ENCODE measurements around the gene HMGA1. TPM values are rescaled to one million over a fixed set of nuclear protein-coding genes. Genes with fewer than 3 reads are reported as not detected.
"Not testable (repeated sequence)": the region's sequence is repeated elsewhere in the genome, so short reads cannot be mapped to it uniquely, and the experiment has no call there.

The HMGA1 gene
- total RNA-seq, 2 donors from 2014 or later = 87.5 to 90.3 TPM

DNA sequence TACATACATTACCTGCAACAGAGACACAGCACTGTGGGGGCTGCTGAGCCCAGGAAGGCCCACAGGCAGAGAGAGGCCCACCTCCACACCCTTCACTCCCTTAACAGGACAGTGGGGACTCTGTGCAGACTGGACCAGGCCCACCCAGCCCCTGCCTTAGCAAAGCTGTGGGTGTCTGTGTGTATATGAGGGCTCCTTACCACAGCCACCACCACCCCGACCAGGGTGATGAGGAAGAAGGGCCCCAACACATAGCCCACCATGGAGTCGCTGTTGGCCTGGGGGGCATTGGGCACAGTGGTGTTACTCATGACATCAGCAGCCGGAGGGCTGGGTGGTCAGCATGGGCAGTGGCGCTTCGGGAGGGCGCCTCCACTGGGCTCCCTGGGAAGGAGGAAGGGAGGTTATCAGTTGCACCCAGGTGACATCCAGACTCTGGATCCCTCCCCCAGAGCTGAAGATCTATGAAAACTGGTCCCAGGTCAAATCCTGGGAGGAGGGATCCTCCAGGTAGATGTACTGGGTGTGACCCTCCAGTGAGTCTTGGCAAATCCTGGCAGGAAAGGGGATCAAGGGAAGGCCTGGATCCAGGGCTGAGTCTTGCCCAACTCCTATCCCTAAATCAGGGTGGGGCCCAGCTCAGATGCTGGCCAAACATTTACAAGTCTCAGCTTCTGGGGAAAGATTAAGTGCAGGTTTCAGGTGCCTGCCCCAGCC is 11.0 kb downstream of the HMGA1 start:
- peaks cover 30% of the 10 kb centered on the region for H3K4me1 Mint-ChIP-seq
- no peak for ATAC-seq
- no peaks in the 10 kb centered on the region for H3K27me3 Mint-ChIP-seq
- peak overlapping the region; percentile 93 for H3K27ac Mint-ChIP-seq
- H3K9me3 ChIP-seq (ENCODE audit: control insufficient read depth, low read length, poor library complexity, severe bottlenecking) = no peaks in the 10 kb centered on the region
- peaks cover 4% of the 10 kb centered on the region for H3K36me3 Mint-ChIP-seq (ENCODE audit: low read depth)
- DNase-seq = no peak
- H3K4me3 Mint-ChIP-seq = peak overlapping the region; percentile 94

DNA sequence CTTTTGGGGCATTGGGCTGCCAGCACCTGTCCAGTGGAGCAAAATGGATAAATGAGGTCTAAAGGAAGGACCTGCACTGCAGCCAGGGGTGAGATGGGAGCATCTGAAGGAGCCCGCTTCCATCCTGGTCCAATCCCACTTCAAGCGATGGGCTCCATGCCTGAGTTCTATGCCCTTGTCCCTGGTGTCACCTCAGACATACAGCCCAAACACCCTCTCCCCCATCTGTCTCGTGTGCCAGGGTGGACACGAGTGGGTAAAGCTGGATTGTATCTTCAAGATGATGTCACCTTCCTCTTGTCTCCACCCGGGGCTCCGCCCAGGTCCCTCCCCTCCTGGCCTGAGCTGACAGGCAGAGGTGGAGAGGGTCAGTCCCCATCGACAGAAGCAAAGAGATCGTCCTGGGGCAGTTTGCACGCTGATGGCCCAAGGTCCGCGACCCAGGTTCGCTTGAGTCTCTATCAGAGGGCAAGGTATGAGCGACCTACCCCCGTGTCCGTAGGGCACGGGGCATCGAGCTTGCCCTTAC is 11.6 kb downstream of the HMGA1 start:
- Mint-ChIP-seq H3K27me3 (no peaks in the 10 kb centered on the region), H3K27ac (peak overlapping the region; percentile 93), H3K36me3 (ENCODE audit: low read depth) (peaks cover 4% of the 10 kb centered on the region), H3K4me3 (peak overlapping the region; percentile 94), H3K4me1 (peaks cover 29% of the 10 kb centered on the region)
- DNase-seq (peak in 2 of 3 donors; percentile 24 to 41), ATAC-seq (peak; percentile 5)
- H3K9me3 ChIP-seq (ENCODE audit: control insufficient read depth, low read length, poor library complexity, severe bottlenecking) = no peaks in the 10 kb centered on the region

DNA sequence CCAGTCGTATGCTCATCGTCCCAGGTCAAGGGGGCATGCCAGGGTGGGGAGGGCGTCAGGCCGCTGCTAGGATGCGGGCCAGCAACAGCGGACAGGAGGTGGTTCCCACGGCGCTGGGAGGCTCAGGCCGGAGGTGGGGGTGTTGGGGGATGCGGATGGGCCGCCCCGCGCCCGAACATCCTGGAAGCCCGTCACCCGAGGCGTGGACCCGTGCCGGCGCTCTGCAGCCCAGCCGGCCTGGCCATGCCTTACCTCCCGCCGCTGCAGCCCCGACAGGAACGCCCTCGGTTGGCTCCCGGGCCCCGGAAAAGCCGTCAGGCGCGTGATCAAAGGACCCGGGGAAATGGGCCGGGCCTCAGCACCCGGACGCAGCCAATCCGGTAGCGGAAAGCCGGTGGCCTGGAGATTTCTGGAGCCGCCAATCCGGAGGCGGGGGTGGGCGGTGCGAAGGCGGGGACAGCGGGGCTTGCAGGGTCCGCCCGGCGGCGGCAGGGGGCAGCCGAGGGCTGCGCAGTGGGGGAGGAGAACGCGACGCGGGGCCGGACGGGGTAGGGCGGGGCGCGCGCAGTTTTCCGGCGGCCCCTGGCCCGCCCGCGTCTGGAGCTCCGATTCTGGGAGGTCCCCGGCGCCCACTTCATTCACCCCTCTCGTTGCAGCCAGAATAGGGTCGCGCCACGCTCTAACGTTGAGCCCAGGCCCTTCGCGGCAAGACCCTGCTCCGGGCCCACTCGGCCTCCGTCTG is 12.2 kb downstream of the HMGA1 start, which contains the start of gene SMIM29:
TSS of gene SMIM29 (minus strand) at position 280 of the 742 bp plus-strand sequence. CDS start 1,215 bp downstream, outside the sequence.
- H3K9me3 ChIP-seq (ENCODE audit: control insufficient read depth, low read length, poor library complexity, severe bottlenecking) = no peaks in the 10 kb centered on the region
- Mint-ChIP-seq H3K4me1 (peaks cover 25% of the 10 kb centered on the region), H3K36me3 (ENCODE audit: low read depth) (peaks cover 4% of the 10 kb centered on the region), H3K4me3 (peak within 1 kb of the TSS; percentile 94), H3K27ac (peak within 1 kb of the TSS; percentile 93), H3K27me3 (no peaks in the 10 kb centered on the region)
- peak; percentile 98 for DNase-seq
- peak; percentile 93 for ATAC-seq

DNA sequence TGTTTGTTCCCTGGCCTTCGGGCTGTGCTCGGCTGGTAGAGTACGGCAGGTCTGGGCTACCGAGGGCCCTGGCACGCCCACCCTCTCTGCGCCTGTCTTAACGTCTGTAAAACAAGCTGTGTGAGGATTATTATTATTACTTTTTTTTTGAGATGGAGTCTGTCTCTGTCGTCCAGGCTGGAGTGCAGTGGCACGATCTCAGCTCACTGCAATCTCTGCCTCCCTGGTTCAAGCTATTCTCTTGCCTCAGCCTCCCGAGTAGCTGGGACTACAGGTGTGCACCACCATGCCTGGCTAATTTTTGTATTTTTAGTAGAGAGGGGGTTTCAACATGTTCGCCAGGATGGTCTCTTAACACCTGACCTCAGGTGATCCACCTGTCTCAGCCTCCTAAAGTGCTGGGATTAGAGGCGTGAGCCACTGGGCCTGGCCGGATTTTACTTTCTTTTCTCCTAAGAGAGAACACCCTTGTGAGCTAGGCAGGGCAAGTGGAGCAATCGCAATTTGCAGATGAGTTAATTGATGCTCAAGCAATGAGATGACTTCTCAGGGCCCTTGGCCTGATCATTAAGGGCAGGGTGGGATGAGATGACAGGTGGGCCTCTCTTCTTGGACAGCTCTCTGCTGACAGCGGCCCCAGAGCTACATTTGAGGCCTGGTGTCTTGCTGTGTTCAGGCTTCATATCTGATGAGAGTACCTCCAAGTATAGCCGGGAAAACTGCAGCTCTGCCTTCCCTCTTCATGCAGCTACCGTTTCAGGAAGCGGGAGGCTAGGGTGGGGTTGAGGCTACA is 13.0 kb downstream of the HMGA1 start:
- H3K36me3 Mint-ChIP-seq (ENCODE audit: low read depth) = peaks cover 4% of the 10 kb centered on the region
- no peak for DNase-seq
- peak; percentile 37 for ATAC-seq
- peak overlapping the region; percentile 94 for H3K4me3 Mint-ChIP-seq
- H3K9me3 ChIP-seq (ENCODE audit: control insufficient read depth, low read length, poor library complexity, severe bottlenecking) = no peaks in the 10 kb centered on the region
- peaks cover 25% of the 10 kb centered on the region for H3K4me1 Mint-ChIP-seq
- peak overlapping the region; percentile 93 for H3K27ac Mint-ChIP-seq
- H3K27me3 Mint-ChIP-seq = no peaks in the 10 kb centered on the region

DNA sequence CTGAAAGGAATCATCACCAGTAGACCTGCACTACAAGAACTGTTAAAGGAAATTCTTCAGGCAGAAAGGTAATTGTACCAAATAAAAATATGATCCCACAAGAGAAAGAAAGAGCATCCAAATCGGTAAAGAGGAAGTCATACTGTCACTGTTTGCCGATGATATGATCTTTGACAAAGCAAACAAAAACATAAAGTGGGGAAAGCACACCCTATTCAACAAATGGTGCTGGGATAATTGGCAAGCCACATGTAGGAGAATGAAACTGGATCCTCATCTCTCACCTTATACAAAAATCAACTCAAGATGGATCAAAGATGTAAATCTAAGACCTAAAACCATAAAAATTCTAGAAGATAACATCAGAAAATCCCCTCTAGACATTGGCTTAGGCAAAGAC is 15.7 kb downstream of the HMGA1 start:
- DNase-seq; H3K36me3 Mint-ChIP-seq (ENCODE audit: low read depth); H3K9me3 ChIP-seq (ENCODE audit: control insufficient read depth, low read length, poor library complexity, severe bottlenecking); H3K27me3 Mint-ChIP-seq; H3K4me3 Mint-ChIP-seq; ATAC-seq; H3K27ac Mint-ChIP-seq: not testable (repeated sequence)
- H3K4me1 Mint-ChIP-seq = peaks cover 13% of the 10 kb centered on the region

DNA sequence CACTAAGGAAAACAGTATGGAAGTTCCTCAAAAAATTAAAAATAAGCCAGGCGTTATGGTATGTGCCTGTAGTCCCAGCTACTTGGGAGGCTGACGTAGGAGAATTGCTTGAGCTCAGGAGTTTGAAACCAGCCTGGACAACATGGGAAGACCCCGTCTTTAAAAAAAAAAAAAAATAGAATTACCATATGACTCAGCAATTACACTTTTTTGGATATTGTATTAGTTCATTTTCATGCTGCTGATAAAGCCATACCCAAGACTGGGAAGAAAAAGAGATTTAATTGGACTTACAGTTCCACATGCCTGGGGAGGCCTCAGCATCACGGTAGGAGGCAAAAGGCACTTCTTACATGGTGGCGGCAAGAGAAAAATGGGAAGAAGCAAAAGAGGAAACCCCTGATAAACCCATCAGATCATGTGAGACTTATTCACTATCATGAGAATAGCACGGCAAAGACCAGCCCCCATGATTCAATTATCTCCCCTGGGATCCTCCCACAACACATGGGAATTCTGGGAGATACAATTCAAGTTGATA is 22.9 kb downstream of the HMGA1 start:
- no peak for ATAC-seq
- no peak for DNase-seq
- no peaks in the 10 kb centered on the region for H3K9me3 ChIP-seq (ENCODE audit: control insufficient read depth, low read length, poor library complexity, severe bottlenecking)
- Mint-ChIP-seq H3K27me3 (no peaks in the 10 kb centered on the region), H3K4me3 (no peak overlapping the region), H3K36me3 (ENCODE audit: low read depth) (no peaks in the 10 kb centered on the region), H3K4me1 (no peaks in the 10 kb centered on the region), H3K27ac (no peak overlapping the region)

DNA sequence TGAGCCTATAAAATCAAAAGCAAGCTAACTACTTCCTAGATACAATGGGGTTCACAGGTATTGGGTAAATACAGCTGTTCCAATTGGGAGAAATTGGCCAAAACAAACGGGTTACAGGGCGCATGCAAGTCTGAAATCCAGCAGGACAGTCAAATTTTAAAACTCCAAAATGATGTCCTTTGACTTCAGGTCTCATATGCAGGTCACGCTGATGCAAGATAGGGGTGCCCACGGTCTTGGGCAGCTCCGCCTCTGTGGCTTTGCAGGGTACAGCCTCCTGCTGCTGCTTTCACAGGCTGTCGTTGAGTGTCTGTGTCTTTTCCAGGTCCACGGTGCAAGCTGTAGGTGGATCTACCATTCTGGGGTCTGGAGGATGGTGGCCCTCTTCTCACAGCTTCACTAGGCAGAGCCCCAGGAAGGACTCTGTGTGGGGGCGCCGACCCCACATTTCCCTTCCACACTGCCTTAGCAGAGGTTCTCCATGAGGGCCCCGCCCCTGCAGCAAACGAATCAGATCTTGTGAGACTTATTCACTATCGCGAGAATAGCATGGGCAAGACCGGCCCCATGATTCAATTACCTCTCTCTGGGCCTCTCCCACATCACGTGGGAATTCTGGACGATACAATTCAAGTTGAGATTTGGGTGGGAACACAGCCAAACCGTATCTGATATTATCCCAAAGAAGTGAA is 24.0 kb downstream of the HMGA1 start:
- no peaks in the 10 kb centered on the region for H3K36me3 Mint-ChIP-seq (ENCODE audit: low read depth)
- no peaks in the 10 kb centered on the region for H3K4me1 Mint-ChIP-seq
- no peak for DNase-seq
- H3K9me3 ChIP-seq (ENCODE audit: control insufficient read depth, low read length, poor library complexity, severe bottlenecking) = no peaks in the 10 kb centered on the region
- no peak overlapping the region for H3K27ac Mint-ChIP-seq
- ATAC-seq = no peak
- no peaks in the 10 kb centered on the region for H3K27me3 Mint-ChIP-seq
- no peak overlapping the region for H3K4me3 Mint-ChIP-seq

DNA sequence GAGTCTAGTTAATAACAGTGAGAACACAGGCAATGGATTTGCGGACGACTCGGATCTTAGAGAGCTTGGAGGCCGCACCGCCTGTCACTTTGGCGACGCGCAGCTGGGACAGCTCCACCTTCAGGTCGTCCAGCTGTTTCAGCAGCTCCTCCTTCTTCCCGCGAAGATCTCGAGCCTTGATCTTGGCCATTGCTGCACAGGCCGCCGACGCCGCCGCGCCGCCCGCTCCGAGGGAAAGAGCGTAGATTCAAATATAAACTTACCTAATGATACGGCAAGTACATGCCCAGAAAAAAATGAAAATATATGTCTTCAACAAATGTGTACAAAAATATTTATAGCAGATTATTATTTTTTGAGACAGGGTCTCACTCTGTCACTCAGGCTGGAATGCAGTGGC is 26.8 kb downstream of the HMGA1 start:
- not testable (repeated sequence) for H3K36me3 Mint-ChIP-seq (ENCODE audit: low read depth); H3K4me1 Mint-ChIP-seq; H3K27ac Mint-ChIP-seq; H3K4me3 Mint-ChIP-seq; H3K27me3 Mint-ChIP-seq; H3K9me3 ChIP-seq (ENCODE audit: control insufficient read depth, low read length, poor library complexity, severe bottlenecking); DNase-seq; ATAC-seq

DNA sequence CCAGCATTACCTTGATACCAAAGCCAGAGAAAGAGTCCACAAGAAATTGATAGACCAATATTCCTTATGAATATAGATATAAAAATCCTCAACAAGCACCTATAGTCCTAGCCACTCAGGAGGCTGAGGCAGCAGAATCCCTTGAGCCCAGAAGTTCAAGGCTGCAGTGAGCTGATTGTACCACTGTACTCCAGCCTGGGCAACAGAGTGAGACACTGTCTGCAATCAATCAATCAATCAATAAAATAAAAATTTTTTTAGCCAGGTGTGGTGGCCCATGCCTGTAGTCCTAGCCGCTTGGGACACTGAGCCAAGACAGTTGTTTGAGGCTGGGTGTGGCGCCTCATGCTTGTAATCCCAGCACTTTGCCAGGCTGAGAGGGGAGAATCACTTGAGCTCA is 31.1 kb downstream of the HMGA1 start:
- Mint-ChIP-seq H3K27me3 (no peaks in the 10 kb centered on the region), H3K36me3 (ENCODE audit: low read depth) (no peaks in the 10 kb centered on the region), H3K4me1 (no peaks in the 10 kb centered on the region), H3K4me3 (no peak overlapping the region), H3K27ac (no peak overlapping the region)
- ATAC-seq = no peak
- no peak for DNase-seq
- H3K9me3 ChIP-seq (ENCODE audit: control insufficient read depth, low read length, poor library complexity, severe bottlenecking) = no peaks in the 10 kb centered on the region

DNA sequence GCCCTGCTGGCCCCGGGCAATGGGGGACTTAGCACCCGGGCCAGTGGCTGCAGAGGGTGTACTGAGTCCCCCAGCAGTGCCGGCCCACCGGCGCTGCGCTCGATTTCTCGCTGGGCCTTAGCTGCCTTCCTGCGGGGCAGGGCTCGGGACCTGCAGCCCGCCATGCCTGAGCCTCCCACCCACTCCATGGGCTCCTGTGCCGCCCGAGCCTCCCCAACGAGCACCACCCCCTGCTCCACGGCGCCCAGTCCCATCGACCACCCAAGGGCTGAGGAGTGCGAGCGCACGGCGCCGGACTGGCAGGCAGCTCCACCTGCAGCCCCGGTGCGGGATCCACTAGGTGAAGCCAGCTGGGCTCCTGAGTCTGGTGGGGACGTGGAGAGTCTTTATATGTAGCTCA is 32.5 kb downstream of the HMGA1 start:
- not testable (repeated sequence) for H3K4me1 Mint-ChIP-seq, H3K4me3 Mint-ChIP-seq, H3K27me3 Mint-ChIP-seq

DNA sequence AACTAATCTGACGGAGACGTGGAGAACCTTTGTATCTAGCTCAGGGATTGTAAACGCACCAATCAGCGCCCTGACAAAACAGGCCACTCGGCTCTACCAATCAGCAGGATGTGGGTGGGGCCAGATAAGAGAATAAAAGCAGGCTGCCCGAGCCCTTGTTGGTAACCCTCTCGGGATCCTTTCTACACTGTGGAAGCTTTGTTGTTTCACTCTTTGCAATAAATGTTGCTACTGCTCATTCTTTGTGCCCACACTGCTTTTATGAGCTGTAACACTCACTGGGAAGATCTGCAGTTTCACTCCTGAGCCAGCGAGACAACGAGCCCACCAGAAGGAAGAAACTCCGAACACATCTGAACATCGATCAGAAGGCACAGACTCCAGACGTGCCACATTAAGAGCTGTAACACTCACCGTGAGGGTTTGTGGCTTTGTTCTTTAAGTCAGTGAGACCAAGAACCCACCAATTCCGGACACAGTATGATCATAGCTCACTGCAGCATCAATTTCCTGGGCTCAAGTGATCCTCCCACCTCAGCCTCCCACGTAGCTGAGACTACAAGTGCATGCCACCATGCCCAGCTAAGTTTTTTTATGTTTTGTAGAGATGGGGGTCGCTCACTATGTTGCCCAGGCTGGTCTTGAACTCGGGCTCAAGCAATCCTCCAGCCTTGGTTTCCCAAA is 33.1 kb downstream of the HMGA1 start:
- not testable (repeated sequence) for H3K4me1 Mint-ChIP-seq; DNase-seq; H3K9me3 ChIP-seq (ENCODE audit: control insufficient read depth, low read length, poor library complexity, severe bottlenecking); H3K27me3 Mint-ChIP-seq; H3K36me3 Mint-ChIP-seq (ENCODE audit: low read depth); H3K27ac Mint-ChIP-seq; ATAC-seq; H3K4me3 Mint-ChIP-seq

More for the DNA sequence above, 32.5 kb downstream of the HMGA1 start:
- not testable (repeated sequence) for ATAC-seq; H3K36me3 Mint-ChIP-seq (ENCODE audit: low read depth); H3K27ac Mint-ChIP-seq; DNase-seq; H3K9me3 ChIP-seq (ENCODE audit: control insufficient read depth, low read length, poor library complexity, severe bottlenecking)
